CD4-positive, alpha-beta T cell treated with Interleukin-17A for 1 hour (primary cell): ENCODE results near the gene CMTM4.
"Not testable (repeated sequence)": the region's sequence is repeated elsewhere in the genome, so short reads cannot be mapped to it uniquely, and the experiment has no call there.

Source experiments
- DNase-seq: peaks from one replicate; pipeline ENCODE4 v3.0.0-alpha.2; 2020

Gene CMTM4

GRCh38 chr16:66639091-66639885 lies 57.3 kb downstream of the CMTM4 start:
- no peak for DNase-seq

- DNase-seq = no peak
Observed at GRCh38 chr16:66637806-66638205, 58.7 kb downstream of the CMTM4 start.

GRCh38 chr16:66636199-66636598 lies 60.3 kb downstream of the CMTM4 start:
- no peak for DNase-seq

GRCh38 chr16:66635406-66635805 lies 61.1 kb downstream of the CMTM4 start:
- no peak for DNase-seq

- DNase-seq = no peak
Observed at GRCh38 chr16:66634527-66635196, 61.9 kb downstream of the CMTM4 start.

- not testable (repeated sequence) for DNase-seq
Observed at GRCh38 chr16:66631558-66631957, 65.0 kb downstream of the CMTM4 start.

- DNase-seq = not testable (repeated sequence)
Observed at GRCh38 chr16:66630561-66631260, 65.8 kb downstream of the CMTM4 start.

GRCh38 chr16:66629856-66630255 lies 66.7 kb downstream of the CMTM4 start:
- no peak for DNase-seq

GRCh38 chr16:66627611-66628378 lies 68.7 kb downstream of the CMTM4 start:
- not testable (repeated sequence) for DNase-seq

GRCh38 chr16:66623755-66624154 lies 72.8 kb downstream of the CMTM4 start:
- no peak for DNase-seq

GRCh38 chr16:66622863-66623262 lies 73.7 kb downstream of the CMTM4 start:
- DNase-seq = no peak

GRCh38 chr16:66621973-66622372 lies 74.6 kb downstream of the CMTM4 start:
- no peak for DNase-seq

GRCh38 chr16:66620429-66620795 lies 76.1 kb downstream of the CMTM4 start:
- DNase-seq = no peak

- no peak for DNase-seq
Observed at GRCh38 chr16:66619534-66620428, 76.8 kb downstream of the CMTM4 start.

- DNase-seq = no peak
Observed at GRCh38 chr16:66618588-66619375, 77.8 kb downstream of the CMTM4 start.

- DNase-seq = no peak
Observed at GRCh38 chr16:66617728-66618127, 78.8 kb downstream of the CMTM4 start.

GRCh38 chr16:66617010-66617434 lies 79.5 kb downstream of the CMTM4 start:
- no peak for DNase-seq

- DNase-seq = no peak
Observed at GRCh38 chr16:66616592-66616991, 80.0 kb downstream of the CMTM4 start.

GRCh38 chr16:66616169-66616568 lies 80.4 kb downstream of the CMTM4 start:
- no peak for DNase-seq

- no peak for DNase-seq
Observed at GRCh38 chr16:66614161-66614802, 82.3 kb downstream of the CMTM4 start.

GRCh38 chr16:66612422-66612821 lies 84.1 kb downstream of the CMTM4 start:
- no peak for DNase-seq
